HEK293T (cell line): ENCODE data around the gene ALKBH3.

Experiments used
- CTCF ChIA-PET: fragments of 350-600 bp; formaldehyde crosslinking; extraction: SDS; loops from one replicate; lab custom pipeline; 2021; ENCODE audit warnings: antibody characterized with exemption, inconsistent platforms; lab: Yijun Ruan, JAX
- POLR2A ChIA-PET: fragments of 350-600 bp; formaldehyde crosslinking; extraction: SDS; loops from one replicate; lab custom pipeline; 2020; ENCODE audit warnings: antibody characterized with exemption, inconsistent platforms; lab: Yijun Ruan, JAX
- DNase-seq: peaks from one replicate; pipeline ENCODE4 v3.0.0; 2012; ENCODE audit warnings: mixed read lengths; ENCODE audit errors: extremely low spot score
- ARNT ChIP-seq: fragments of 450-650 bp; IDR thresholded peaks from 2 replicates; pipeline ENCODE4 v1.6.1; 2017; ENCODE audit warnings: mild to moderate bottlenecking
- BHLHE40 ChIP-seq: fragments of 450-650 bp; IDR thresholded peaks from 2 replicates; pipeline ENCODE4 v1.6.1; 2016; ENCODE audit warnings: mild to moderate bottlenecking, moderate library complexity, borderline replicate concordance
- CTBP1 ChIP-seq: fragments of 450-650 bp; IDR thresholded peaks from 2 replicates; pipeline ENCODE4 v1.6.1; 2016; ENCODE audit warnings: borderline replicate concordance
- ELF4 ChIP-seq: fragments of 450-650 bp; IDR thresholded peaks from 2 replicates; pipeline ENCODE4 v1.6.1; 2017; ENCODE audit warnings: antibody characterized with exemption
- FOXA1 ChIP-seq: fragments of 450-650 bp; IDR thresholded peaks from 2 replicates; pipeline ENCODE4 v1.6.1; 2016; ENCODE audit warnings: mild to moderate bottlenecking
- FOXK2 ChIP-seq: fragments of 450-650 bp; IDR thresholded peaks from 2 replicates; pipeline ENCODE4 v1.6.1; 2016; ENCODE audit warnings: mild to moderate bottlenecking
- FOXM1 ChIP-seq: fragments of 450-650 bp; IDR thresholded peaks from 2 replicates; pipeline ENCODE4 v1.6.1; 2017; ENCODE audit warnings: mild to moderate bottlenecking, borderline replicate concordance
- HDGF ChIP-seq: fragments of 450-650 bp; IDR thresholded peaks from 2 replicates; pipeline ENCODE4 v1.6.1; 2017; ENCODE audit warnings: antibody characterized with exemption, borderline replicate concordance
- L3MBTL2 ChIP-seq: fragments of 450-650 bp; conservative IDR thresholded peaks from 2 replicates; pipeline ENCODE4 v1.6.1; 2016; ENCODE audit warnings: mild to moderate bottlenecking
- LEF1 ChIP-seq: fragments of 450-650 bp; IDR thresholded peaks from 2 replicates; pipeline ENCODE4 v1.6.1; 2017; ENCODE audit warnings: mild to moderate bottlenecking, borderline replicate concordance
- NFRKB ChIP-seq: fragments of 450-650 bp; IDR thresholded peaks from 2 replicates; pipeline ENCODE4 v1.6.1; 2016; ENCODE audit warnings: mild to moderate bottlenecking, moderate library complexity
- PKNOX1 ChIP-seq: fragments of 450-650 bp; IDR thresholded peaks from 2 replicates; pipeline ENCODE4 v1.6.1; 2016
- SP1 ChIP-seq: fragments of 450-650 bp; IDR thresholded peaks from 2 replicates; pipeline ENCODE4 v1.6.1; 2017
- SUZ12 ChIP-seq: fragments of 450-650 bp; IDR thresholded peaks from 2 replicates; pipeline ENCODE4 v1.6.1; 2016; ENCODE audit warnings: mild to moderate bottlenecking
- TARDBP ChIP-seq: fragments of 450-650 bp; IDR thresholded peaks from 2 replicates; pipeline ENCODE4 v1.6.1; 2016
- ZNF384 ChIP-seq: fragments of 450-650 bp; IDR thresholded peaks from 2 replicates; pipeline ENCODE4 v1.6.1; 2016

ALKBH3 gene

GRCh38 chr11:43963279-43963620, 82.6 kb downstream of the ALKBH3 start:
- no peak for DNase-seq
- ChIA-PET POLR2A (no interaction called here), CTCF (interaction anchor here (1.4 kb wide), 1 partner anchor 18 kb away, joined by 6 read pairs; no protein-coding TSS in a partner anchor)
- TF ChIP-seq ARNT (no peak), BHLHE40 (no peak), LEF1 (no peak), NFRKB (no peak), TARDBP (no peak), SP1 (no peak), ZNF384 (no peak), PKNOX1 (no peak)

GRCh38 chr11:43967661-43968060, 87.0 kb downstream of the ALKBH3 start:
- ChIA-PET POLR2A (no interaction called here), CTCF (no interaction called here)
- DNase-seq, result no peak
- TF ChIP-seq FOXK2 (no peak), PKNOX1 (no peak), ELF4 (no peak), NFRKB (no peak), SP1 (no peak), FOXM1 (no peak), FOXA1 (no peak), L3MBTL2 (no peak), LEF1 (no peak), CTBP1 (no peak), ARNT (no peak), SUZ12 (no peak), BHLHE40 (no peak), ZNF384 (no peak)

- ChIA-PET CTCF (no interaction called here), POLR2A (no interaction called here)
- TF ChIP-seq HDGF (no peak), FOXK2 (no peak), BHLHE40 (no peak), TARDBP (no peak), ARNT (no peak), NFRKB (no peak), FOXA1 (no peak), CTBP1 (no peak), SP1 (no peak)
- DNase-seq, result no peak
These were observed 88.1 kb downstream of the ALKBH3 start for GRCh38 chr11:43968719-43969118.

GRCh38 chr11:43969543-43969942, 88.9 kb downstream of the ALKBH3 start:
- ChIA-PET POLR2A (no interaction called here), CTCF (no interaction called here)
- TF ChIP-seq LEF1, result no peak
- TF ChIP-seq ELF4, result no peak
- no peak for TF ChIP-seq SP1
- no peak for TF ChIP-seq BHLHE40
- no peak for TF ChIP-seq L3MBTL2
- no peak for TF ChIP-seq ARNT
- TF ChIP-seq FOXK2, result no peak
- TF ChIP-seq HDGF, result no peak
- no peak for TF ChIP-seq PKNOX1
- TF ChIP-seq SUZ12, result no peak
- no peak for TF ChIP-seq NFRKB
- TF ChIP-seq ZNF384, result no peak
- no peak for TF ChIP-seq CTBP1
- no peak for TF ChIP-seq FOXM1

More at GRCh38 chr11:43969543-43969942, 88.9 kb downstream of the ALKBH3 start:
- DNase-seq, result no peak
